Measurements from ENCODE around the gene FLNB.
A peak's percentile ranks its signal among the peaks of the same experiment; 100 is the strongest.

Gene FLNB

DNA sequence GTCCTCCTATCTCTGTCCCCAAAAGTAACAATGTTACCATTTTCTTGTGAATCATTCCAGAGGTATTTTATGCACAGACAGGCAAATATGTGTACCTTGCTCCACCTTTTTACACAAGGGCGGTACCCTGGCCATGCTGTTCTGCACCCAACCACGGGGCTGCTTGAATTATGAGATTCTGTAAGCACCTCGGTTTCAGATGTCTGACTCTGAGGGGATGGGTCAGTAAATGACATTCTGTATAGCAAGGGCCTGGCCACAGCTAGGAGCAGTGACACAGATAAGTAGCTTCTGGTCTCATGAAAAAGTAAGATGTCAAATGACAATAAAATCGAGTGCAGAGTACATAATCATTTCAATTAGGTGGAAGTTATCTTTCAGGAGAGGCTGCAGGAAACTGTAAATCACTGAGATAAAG, 30.4 kb upstream of the FLNB start:
- DNase-seq (ENCODE audit: low spot score), result no peak
- Histone ChIP-seq H3K27me3 (ENCODE audit: control insufficient read depth in 3 of 3, insufficient read depth in 3 of 3, low read depth in 1 of 3, low read length in 3 of 3) (no peaks in the 10 kb centered on the region), H4K8ac (ENCODE audit: low read depth, low read length) (no peak overlapping the region), H2AFZ (ENCODE audit: low read length) (peak overlapping the region; percentile 60), H3K36me3 (replicated peaks in 1 of 2; ENCODE audit: control insufficient read depth in 2 of 2, insufficient read depth in 2 of 2, low read length in 2 of 2) (no peaks in the 10 kb centered on the region), H3K4me1 (ENCODE audit: control insufficient read depth in 2 of 2, insufficient read depth in 1 of 2, low read depth in 1 of 2, low read length in 2 of 2) (peaks cover 0 to 3% of the 10 kb centered on the region in 2 donors), H3K27ac (replicated peaks; ENCODE audit: low read length) (no peak overlapping the region), H2BK5ac (ENCODE audit: low read length) (no peak overlapping the region), H3K14ac (ENCODE audit: low read length) (no peak overlapping the region), H3K4me2 (ENCODE audit: insufficient read depth, low read length, poor library complexity, severe bottlenecking) (no peak overlapping the region), H3K79me1 (ENCODE audit: low read depth, low read length) (no peaks in the 10 kb centered on the region), H3K9me3 (replicated peaks in 1 of 2; ENCODE audit: control insufficient read depth in 2 of 2, insufficient read depth in 1 of 2, low read depth in 1 of 2, low read length in 2 of 2) (no peaks in the 10 kb centered on the region), H2BK120ac (ENCODE audit: low read depth, low read length) (no peak overlapping the region), H2BK12ac (ENCODE audit: low read length) (no peak overlapping the region), H3K18ac (ENCODE audit: low read length) (no peak overlapping the region), H2BK15ac (ENCODE audit: low read length) (no peak overlapping the region), H4K91ac (ENCODE audit: low read depth, low read length, poor library complexity) (no peak overlapping the region), H3K4ac (ENCODE audit: low read length) (no peak overlapping the region), H3K9ac (ENCODE audit: low read depth, low read length, poor library complexity) (no peak overlapping the region), H3K23ac (ENCODE audit: low read depth, low read length, poor library complexity) (no peak overlapping the region), H2AK5ac (ENCODE audit: low read depth, low read length) (no peak overlapping the region), H3K4me3 (ENCODE audit: low read length in 2 of 2) (no peak overlapping the region)
- no CpG with 5 or more reads among the region's 4 CpGs for WGBS, 2 donors (ENCODE audit: extremely low coverage in 2 of 2, insufficient read length in 2 of 2, insufficient replicate concordance in 1 of 2)

- H2BK15ac ChIP-seq (ENCODE audit: low read length), result no peak overlapping the region
- no peaks in the 10 kb centered on the region for H3K79me1 ChIP-seq (ENCODE audit: low read depth, low read length)
- no peak overlapping the region for H4K91ac ChIP-seq (ENCODE audit: low read depth, low read length, poor library complexity)
- H3K27me3 ChIP-seq (ENCODE audit: control insufficient read depth in 3 of 3, insufficient read depth in 3 of 3, low read depth in 1 of 3, low read length in 3 of 3), result no peaks in the 10 kb centered on the region
- H4K8ac ChIP-seq (ENCODE audit: low read depth, low read length), result no peak overlapping the region
- H3K14ac ChIP-seq (ENCODE audit: low read length), result no peak overlapping the region
- peak overlapping the region; percentile 60 for H2AFZ ChIP-seq (ENCODE audit: low read length)
- no peak overlapping the region for H3K27ac ChIP-seq (replicated peaks; ENCODE audit: low read length)
- H2BK12ac ChIP-seq (ENCODE audit: low read length), result no peak overlapping the region
- no CpG with 5 or more reads among the region's 8 CpGs for WGBS, 2 donors (ENCODE audit: extremely low coverage in 2 of 2, insufficient read length in 2 of 2, insufficient replicate concordance in 1 of 2)
- no peaks in the 10 kb centered on the region for H3K9me3 ChIP-seq (replicated peaks in 1 of 2; ENCODE audit: control insufficient read depth in 2 of 2, insufficient read depth in 1 of 2, low read depth in 1 of 2, low read length in 2 of 2)
- no peak overlapping the region for H2BK120ac ChIP-seq (ENCODE audit: low read depth, low read length)
- H3K4ac ChIP-seq (ENCODE audit: low read length), result no peak overlapping the region
- peak overlapping the region; percentile 41 for H3K18ac ChIP-seq (ENCODE audit: low read length)
- H3K4me3 ChIP-seq (ENCODE audit: low read length in 2 of 2), result no peak overlapping the region
- H2BK5ac ChIP-seq (ENCODE audit: low read length), result peak overlapping the region; percentile 46
- H3K4me1 ChIP-seq (ENCODE audit: control insufficient read depth in 2 of 2, insufficient read depth in 1 of 2, low read depth in 1 of 2, low read length in 2 of 2), result peaks cover 0 to 2% of the 10 kb centered on the region in 2 donors
- no peaks in the 10 kb centered on the region for H3K36me3 ChIP-seq (replicated peaks in 1 of 2; ENCODE audit: control insufficient read depth in 2 of 2, insufficient read depth in 2 of 2, low read length in 2 of 2)
- no peak overlapping the region for H2AK5ac ChIP-seq (ENCODE audit: low read depth, low read length)
- peak overlapping the region; percentile 34 for H3K9ac ChIP-seq (ENCODE audit: low read depth, low read length, poor library complexity)
- no peak overlapping the region for H3K23ac ChIP-seq (ENCODE audit: low read depth, low read length, poor library complexity)
- H3K4me2 ChIP-seq (ENCODE audit: insufficient read depth, low read length, poor library complexity, severe bottlenecking), result no peak overlapping the region
- DNase-seq (ENCODE audit: low spot score), result no peak
Observed at GRCh38 chr3:57978316-57978715, 29.9 kb upstream of the FLNB start.

DNA sequence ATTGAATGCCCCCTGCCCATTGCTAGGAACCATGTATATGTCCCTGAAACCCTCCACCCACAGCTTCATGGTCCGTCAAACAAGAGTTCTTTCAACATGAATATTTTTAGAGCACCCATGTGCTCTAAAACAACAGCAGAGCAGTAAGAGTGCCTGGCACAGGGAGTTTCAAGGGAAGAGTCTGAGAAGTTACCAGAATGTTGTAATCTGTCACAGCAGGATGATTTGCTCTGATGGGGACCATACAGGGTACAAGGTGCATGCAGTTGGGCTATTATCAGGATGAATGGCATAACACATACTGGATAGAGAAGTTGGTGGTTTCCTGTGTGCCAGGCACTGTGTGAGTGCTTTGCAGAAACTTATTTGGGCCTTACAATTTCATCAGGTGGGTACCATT, 27.8 kb upstream of the FLNB start:
- Histone ChIP-seq H2BK12ac (ENCODE audit: low read length) (no peak overlapping the region), H3K18ac (ENCODE audit: low read length) (no peak overlapping the region), H2AK5ac (ENCODE audit: low read depth, low read length) (no peak overlapping the region), H2BK15ac (ENCODE audit: low read length) (no peak overlapping the region), H3K23ac (ENCODE audit: low read depth, low read length, poor library complexity) (no peak overlapping the region), H3K9ac (ENCODE audit: low read depth, low read length, poor library complexity) (no peak overlapping the region), H3K4me3 (ENCODE audit: low read length in 2 of 2) (no peak overlapping the region), H3K14ac (ENCODE audit: low read length) (no peak overlapping the region), H3K9me3 (replicated peaks in 1 of 2; ENCODE audit: control insufficient read depth in 2 of 2, insufficient read depth in 1 of 2, low read depth in 1 of 2, low read length in 2 of 2) (no peaks in the 10 kb centered on the region), H2AFZ (ENCODE audit: low read length) (no peak overlapping the region), H2BK120ac (ENCODE audit: low read depth, low read length) (no peak overlapping the region), H3K4ac (ENCODE audit: low read length) (no peak overlapping the region), H4K91ac (ENCODE audit: low read depth, low read length, poor library complexity) (no peak overlapping the region), H3K79me1 (ENCODE audit: low read depth, low read length) (no peaks in the 10 kb centered on the region), H3K27me3 (ENCODE audit: control insufficient read depth in 3 of 3, insufficient read depth in 3 of 3, low read depth in 1 of 3, low read length in 3 of 3) (no peaks in the 10 kb centered on the region), H3K36me3 (replicated peaks in 1 of 2; ENCODE audit: control insufficient read depth in 2 of 2, insufficient read depth in 2 of 2, low read length in 2 of 2) (no peaks in the 10 kb centered on the region), H3K27ac (replicated peaks; ENCODE audit: low read length) (no peak overlapping the region), H4K8ac (ENCODE audit: low read depth, low read length) (no peak overlapping the region), H3K4me1 (ENCODE audit: control insufficient read depth in 2 of 2, insufficient read depth in 1 of 2, low read depth in 1 of 2, low read length in 2 of 2) (peaks cover 0 to 4% of the 10 kb centered on the region in 2 donors), H2BK5ac (ENCODE audit: low read length) (no peak overlapping the region), H3K4me2 (ENCODE audit: insufficient read depth, low read length, poor library complexity, severe bottlenecking) (no peak overlapping the region)
- WGBS, 2 donors (ENCODE audit: extremely low coverage in 2 of 2, insufficient read length in 2 of 2, insufficient replicate concordance in 1 of 2), result no CpG with 5 or more reads among the region's 1 CpG
- DNase-seq (ENCODE audit: low spot score), result no peak

DNA sequence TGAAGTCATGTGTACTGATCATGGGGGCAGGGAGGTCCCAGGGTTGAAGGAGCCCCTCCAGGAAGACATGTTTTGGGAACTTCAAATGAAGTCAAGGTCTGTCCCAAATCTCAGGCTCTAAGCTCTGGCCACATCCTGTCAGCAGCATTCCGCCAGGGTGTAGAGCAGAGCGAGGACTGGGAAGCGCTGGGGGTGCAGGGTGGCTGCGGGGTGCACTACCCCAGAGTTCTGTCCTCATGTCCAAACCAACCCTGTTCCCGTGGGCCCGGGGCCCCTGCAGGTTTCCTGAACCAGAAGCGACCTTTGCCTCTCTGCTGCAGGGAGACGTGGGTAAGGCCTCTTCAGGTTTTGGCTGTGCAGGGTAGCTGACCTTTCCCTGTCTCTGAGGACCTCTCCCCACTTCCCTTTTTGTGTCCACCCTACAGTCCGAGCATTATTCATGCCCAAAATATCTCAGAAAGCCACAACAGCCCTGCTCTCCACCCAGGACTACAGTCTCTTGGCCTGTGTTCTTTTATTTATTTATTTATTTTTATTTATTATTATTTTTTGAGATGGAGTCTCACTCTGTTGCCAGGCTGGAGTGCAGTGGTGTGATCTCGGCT, 26.6 kb upstream of the FLNB start:
- WGBS, 2 donors (ENCODE audit: extremely low coverage in 2 of 2, insufficient read length in 2 of 2, insufficient replicate concordance in 1 of 2), result no CpG with 5 or more reads among the region's 10 CpGs
- Histone ChIP-seq H2BK120ac (ENCODE audit: low read depth, low read length) (no peak overlapping the region), H2BK5ac (ENCODE audit: low read length) (no peak overlapping the region), H3K4me3 (ENCODE audit: low read length in 2 of 2) (no peak overlapping the region), H3K23ac (ENCODE audit: low read depth, low read length, poor library complexity) (no peak overlapping the region), H3K4me1 (ENCODE audit: control insufficient read depth in 2 of 2, insufficient read depth in 1 of 2, low read depth in 1 of 2, low read length in 2 of 2) (peaks cover 0 to 4% of the 10 kb centered on the region in 2 donors), H2BK15ac (ENCODE audit: low read length) (no peak overlapping the region), H3K18ac (ENCODE audit: low read length) (peak overlapping the region; percentile 55), H3K4ac (ENCODE audit: low read length) (no peak overlapping the region), H4K8ac (ENCODE audit: low read depth, low read length) (no peak overlapping the region), H3K9ac (ENCODE audit: low read depth, low read length, poor library complexity) (no peak overlapping the region), H3K14ac (ENCODE audit: low read length) (peak overlapping the region; percentile 32), H2AFZ (ENCODE audit: low read length) (peak overlapping the region; percentile 72), H3K79me1 (ENCODE audit: low read depth, low read length) (no peaks in the 10 kb centered on the region), H3K4me2 (ENCODE audit: insufficient read depth, low read length, poor library complexity, severe bottlenecking) (no peak overlapping the region), H4K91ac (ENCODE audit: low read depth, low read length, poor library complexity) (no peak overlapping the region), H3K36me3 (replicated peaks in 1 of 2; ENCODE audit: control insufficient read depth in 2 of 2, insufficient read depth in 2 of 2, low read length in 2 of 2) (no peaks in the 10 kb centered on the region), H3K27ac (replicated peaks; ENCODE audit: low read length) (no peak overlapping the region), H3K9me3 (replicated peaks in 1 of 2; ENCODE audit: control insufficient read depth in 2 of 2, insufficient read depth in 1 of 2, low read depth in 1 of 2, low read length in 2 of 2) (no peaks in the 10 kb centered on the region), H3K27me3 (ENCODE audit: control insufficient read depth in 3 of 3, insufficient read depth in 3 of 3, low read depth in 1 of 3, low read length in 3 of 3) (no peaks in the 10 kb centered on the region), H2BK12ac (ENCODE audit: low read length) (no peak overlapping the region), H2AK5ac (ENCODE audit: low read depth, low read length) (no peak overlapping the region)
- no peak for DNase-seq (ENCODE audit: low spot score)

Data from neuronal stem cell (in vitro differentiated cells).